HepG2 (cell line): ENCODE measurements around the gene ORC3. TPM values are rescaled to one million over a fixed set of nuclear protein-coding genes. Genes with fewer than 3 reads are reported as not detected.

ENCODE experiments used
- FOSL2 ChIP-seq: sonication (generic); formaldehyde crosslinking; IDR thresholded peaks from 2 replicates; pipeline ENCODE4 v1.4.0; 2020; ENCODE audit warnings: missing genetic modification reagents
- HDAC1 ChIP-seq: sonication (generic); formaldehyde crosslinking; IDR thresholded peaks from 2 replicates; pipeline ENCODE4 v1.5.1; 2020; ENCODE audit warnings: mild to moderate bottlenecking, missing genetic modification reagents
- HIC2 ChIP-seq: sonication (generic); formaldehyde crosslinking; IDR thresholded peaks from 2 replicates; pipeline ENCODE4 v1.9.0; 2022; ENCODE audit warnings: low read depth, missing genetic modification reagents
- HMGXB3 ChIP-seq: sonication (generic); formaldehyde crosslinking; IDR thresholded peaks from 2 replicates; pipeline ENCODE4 v1.4.0; 2020; ENCODE audit warnings: missing genetic modification reagents, borderline replicate concordance
- HNF1B ChIP-seq: sonication (generic); formaldehyde crosslinking; IDR thresholded peaks from 2 replicates; pipeline ENCODE4 v1.5.1; 2020; ENCODE audit warnings: mild to moderate bottlenecking, moderate library complexity, missing genetic modification reagents
- MEIS1 ChIP-seq: sonication (generic); formaldehyde crosslinking; IDR thresholded peaks from 2 replicates; pipeline ENCODE4 v1.9.0; 2021; ENCODE audit warnings: mild to moderate bottlenecking, missing genetic modification reagents, moderate library complexity, borderline replicate concordance
- MXD1 ChIP-seq: sonication (generic); formaldehyde crosslinking; IDR thresholded peaks from 2 replicates; pipeline ENCODE4 v1.4.0; 2020; ENCODE audit warnings: mild to moderate bottlenecking, missing genetic modification reagents
- MXI1 ChIP-seq: IDR thresholded peaks from 3 replicates; pipeline ENCODE4 v1.6.1; 2012; ENCODE audit warnings: low read depth, low read length, inconsistent platforms, borderline replicate concordance
- NBN ChIP-seq: fragments of 450-650 bp; conservative IDR thresholded peaks from 2 replicates; pipeline ENCODE4 v1.6.1; 2017
- SATB2 ChIP-seq: sonication (generic); formaldehyde crosslinking; IDR thresholded peaks from 2 replicates; pipeline ENCODE4 v1.5.0; 2020; ENCODE audit warnings: missing genetic modification reagents
- SIN3B ChIP-seq: fragments of 150-350 bp; IDR thresholded peaks from 2 replicates; pipeline ENCODE4 v1.6.1; 2014; ENCODE audit warnings: low read length
- TFAP4 ChIP-seq: sonication (generic); IDR thresholded peaks from 2 replicates; pipeline ENCODE4 v1.6.1; 2016; ENCODE audit warnings: low read depth, borderline replicate concordance
- ZC3H13 ChIP-seq: sonication (generic); formaldehyde crosslinking; IDR thresholded peaks from 2 replicates; pipeline ENCODE4 v1.8.1; 2023; ENCODE audit warnings: mild to moderate bottlenecking, missing genetic modification reagents, moderate library complexity
- ZEB1 ChIP-seq: IDR thresholded peaks from 2 replicates; pipeline ENCODE4 v1.6.1; 2012; ENCODE audit warnings: mild to moderate bottlenecking, low read depth, inconsistent platforms; ENCODE audit not compliant: insufficient replicate concordance
- ZFX ChIP-seq: sonication (generic); formaldehyde crosslinking; IDR thresholded peaks from 2 replicates; pipeline ENCODE4 v1.4.0; 2020; ENCODE audit warnings: mild to moderate bottlenecking, low read depth, missing genetic modification reagents, moderate library complexity
- ZNF251 ChIP-seq: sonication (generic); formaldehyde crosslinking; IDR thresholded peaks from 2 replicates; pipeline ENCODE4 v1.9.0; 2021; ENCODE audit warnings: mild to moderate bottlenecking, missing genetic modification reagents
- ZNF44 ChIP-seq: sonication (generic); formaldehyde crosslinking; IDR thresholded peaks from 2 replicates; pipeline ENCODE4 v1.5.1; 2020; ENCODE audit warnings: mild to moderate bottlenecking, missing genetic modification reagents
- ZNF674 ChIP-seq: sonication (generic); formaldehyde crosslinking; IDR thresholded peaks from 2 replicates; pipeline ENCODE4 v1.5.0; 2020; ENCODE audit warnings: low read depth, mild to moderate bottlenecking, missing genetic modification reagents
- ZNF761 ChIP-seq: sonication (generic); formaldehyde crosslinking; conservative IDR thresholded peaks from 2 replicates; pipeline ENCODE4 v1.4.0; 2020; ENCODE audit warnings: mild to moderate bottlenecking, missing genetic modification reagents
- ZNF766 ChIP-seq: sonication (generic); formaldehyde crosslinking; IDR thresholded peaks from 2 replicates; pipeline ENCODE4 v1.5.0; 2020; ENCODE audit warnings: missing genetic modification reagents, borderline replicate concordance
- ZNF841 ChIP-seq: sonication (generic); formaldehyde crosslinking; IDR thresholded peaks from 2 replicates; pipeline ENCODE4 v1.8.1; 2023; ENCODE audit warnings: missing genetic modification reagents, borderline replicate concordance
- ZSCAN20 ChIP-seq: sonication (generic); formaldehyde crosslinking; IDR thresholded peaks from 2 replicates; pipeline ENCODE4 v1.4.0; 2020; ENCODE audit warnings: missing genetic modification reagents, mild to moderate bottlenecking, borderline replicate concordance
- polyA plus RNA-seq, 8 experiments: library from polyadenylated mRNA; depleted of rRNA in 3 of 8; stranded (reverse) in 7 of 8; unstranded in 1 of 8; fragments of >200 nt; fragmentation: Illumina TruSeq in 4 of 8; extraction: Trizol in 4 of 8; gene quantifications; 2 replicates each; pipeline versions ENCODE4 v1.2.1 to v1.2.3, GENCODE V29; 2011 to 2016; ENCODE audit warnings: low read depth in 4 of 8, missing spikeins in 1 of 8, mixed read lengths in 1 of 8; ENCODE audit not compliant: insufficient read depth in 1 of 8
- total RNA-seq, 5 experiments: library from RNA; depleted of rRNA; stranded (reverse); fragments of >200 nt; fragmentation: Illumina TruSeq; extraction: Trizol; gene quantifications; 2 replicates each; pipeline ENCODE4 v1.2.3, GENCODE V29; 2016; ENCODE audit warnings: low read depth in 1 of 5

The ORC3 gene
- total and polyA plus RNA-seq, 2 of the 13 experiments (the other 11 are each of a cell fraction or from before 2014, with no cell fraction given), result 21.8 to 43.5 TPM

GRCh38 chr6:87671555-87672029 lies 81.7 kb downstream of the ORC3 start (continued):
- peak; percentile 81; the same call in 1 of the 2 replicates for TF ChIP-seq TFAP4
- TF ChIP-seq ZNF44, result no peak
- TF ChIP-seq SIN3B, result no peak; the same call in 1 of the 2 replicates
- TF ChIP-seq ZNF841 (CRISPR knock-in tag), result 0 out of 2 replicates have a peak, but pooled peaks have one; percentile 5
- TF ChIP-seq ZFX (CRISPR knock-in tag), result peak; percentile 39
- peak; percentile 88 for TF ChIP-seq HMGXB3 (CRISPR knock-in tag)
- no peak for TF ChIP-seq NBN
- TF ChIP-seq ZEB1, result peak; percentile 86
- peak; percentile 79; the same call in 1 of the 2 replicates for TF ChIP-seq SATB2
- no peak for TF ChIP-seq ZNF766
- no peak for TF ChIP-seq ZNF251 (CRISPR knock-in tag)
- no peak for TF ChIP-seq ZNF674 (CRISPR knock-in tag)
- TF ChIP-seq FOSL2, result peak; percentile 93
- peak; percentile 96 for TF ChIP-seq HNF1B (CRISPR knock-in tag)
- peak; percentile 73; the same call in 1 of the 2 replicates for TF ChIP-seq MEIS1 (CRISPR knock-in tag)
- peak; percentile 94 for TF ChIP-seq HDAC1 (CRISPR knock-in tag)
- 0 out of 3 replicates have a peak, but pooled peaks have one; percentile 23 for TF ChIP-seq MXI1
- no peak for TF ChIP-seq ZNF761 (CRISPR knock-in tag)
- 0 out of 2 replicates have a peak, but pooled peaks have one; percentile 50 for TF ChIP-seq ZC3H13
- TF ChIP-seq HIC2, result peak; percentile 20; the same call in 1 of the 2 replicates
- TF ChIP-seq MXD1, result no peak
- no peak for TF ChIP-seq ZSCAN20 (CRISPR knock-in tag)
